CD4-positive, alpha-beta T cell treated with Interleukin-2 at 100 ng/mL for 4 hours (primary cell): Measurements from ENCODE around the gene FLAD1.

ENCODE experiments used
- DNase-seq: peaks from one replicate; pipeline ENCODE4 v3.0.0-alpha.2; 2020; ENCODE audit warnings: low spot score

Gene FLAD1

DNA sequence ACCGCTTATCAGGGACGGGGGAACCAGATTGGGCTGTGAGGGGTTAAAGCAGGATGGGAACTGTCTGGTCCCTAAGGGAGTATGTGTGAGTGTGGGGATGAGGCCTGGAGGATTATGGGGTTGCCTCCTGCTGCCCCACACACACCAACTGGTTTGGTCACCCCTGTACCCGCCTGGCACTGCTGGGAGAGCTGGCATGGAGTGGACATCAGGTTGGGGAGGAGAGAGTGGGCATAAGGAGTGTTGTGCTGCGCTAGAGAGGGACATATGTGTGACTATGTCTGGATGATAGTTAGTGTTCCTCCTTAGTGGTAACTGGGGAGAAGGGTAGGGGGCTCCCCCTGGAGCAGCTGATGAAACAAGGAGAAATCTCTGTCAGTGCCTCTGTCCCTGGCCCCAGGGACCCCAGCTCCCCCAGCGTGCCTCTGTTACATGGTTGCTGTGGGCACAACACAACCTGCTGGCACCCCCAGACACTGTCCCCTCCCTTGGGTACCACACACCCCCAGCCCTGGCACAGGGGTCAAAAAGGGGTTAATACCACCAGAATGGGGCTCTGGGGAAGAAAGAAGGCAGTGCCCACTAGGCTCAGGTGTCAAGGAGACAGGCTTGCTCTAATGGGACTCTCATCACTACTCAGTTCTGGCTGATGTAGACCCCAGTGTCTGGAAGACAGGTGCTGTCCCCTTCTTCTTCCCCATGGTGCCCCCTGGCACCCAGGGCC lies 21.4 kb downstream of the FLAD1 start:
- DNase-seq = no peak

DNA sequence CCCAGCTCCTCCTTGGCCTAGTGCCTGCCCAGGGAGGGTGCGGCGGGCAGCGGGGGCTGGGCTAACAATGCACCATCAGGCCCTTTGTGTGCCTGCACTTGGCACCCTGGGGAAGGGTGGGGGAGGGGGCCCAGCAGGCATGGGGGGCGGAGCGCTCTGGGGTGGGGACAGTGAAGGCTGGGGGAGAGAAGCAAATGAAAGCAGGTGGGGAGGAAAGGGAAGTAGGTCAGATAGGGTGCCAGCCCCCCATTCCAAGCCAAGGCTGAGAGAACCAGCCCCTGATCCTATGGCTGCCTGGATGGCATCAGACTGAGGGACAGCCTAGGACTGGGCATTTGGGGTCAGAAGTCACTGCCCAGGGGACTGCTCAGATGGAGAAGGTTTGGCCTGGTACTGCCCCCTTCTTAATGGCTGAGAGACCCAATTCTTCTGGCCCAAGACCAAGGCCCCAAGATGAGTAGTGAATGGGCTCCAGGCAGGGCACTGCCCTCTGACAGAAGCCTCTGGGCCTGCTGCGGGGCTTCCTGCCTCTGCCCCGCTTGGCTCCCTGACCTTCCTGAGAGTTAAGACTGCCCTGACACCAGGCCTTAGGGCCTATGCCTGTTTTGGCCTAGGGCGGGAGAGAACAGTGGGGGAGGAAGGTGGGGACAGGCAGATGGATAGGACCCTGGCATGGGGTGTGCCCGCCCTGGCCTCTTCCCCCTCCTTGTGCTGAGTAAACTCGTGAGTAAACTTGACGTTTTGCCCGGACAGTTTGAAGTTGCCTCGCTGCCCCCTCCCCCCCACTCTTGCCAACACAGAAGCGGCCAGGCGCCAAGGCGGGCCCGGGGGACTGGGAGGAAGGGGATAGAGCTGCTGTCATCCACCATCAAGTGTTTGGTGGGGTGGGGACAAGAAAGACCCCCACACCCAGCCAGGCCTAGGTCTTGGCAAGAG lies 22.2 kb downstream of the FLAD1 start:
- DNase-seq = no peak

DNA sequence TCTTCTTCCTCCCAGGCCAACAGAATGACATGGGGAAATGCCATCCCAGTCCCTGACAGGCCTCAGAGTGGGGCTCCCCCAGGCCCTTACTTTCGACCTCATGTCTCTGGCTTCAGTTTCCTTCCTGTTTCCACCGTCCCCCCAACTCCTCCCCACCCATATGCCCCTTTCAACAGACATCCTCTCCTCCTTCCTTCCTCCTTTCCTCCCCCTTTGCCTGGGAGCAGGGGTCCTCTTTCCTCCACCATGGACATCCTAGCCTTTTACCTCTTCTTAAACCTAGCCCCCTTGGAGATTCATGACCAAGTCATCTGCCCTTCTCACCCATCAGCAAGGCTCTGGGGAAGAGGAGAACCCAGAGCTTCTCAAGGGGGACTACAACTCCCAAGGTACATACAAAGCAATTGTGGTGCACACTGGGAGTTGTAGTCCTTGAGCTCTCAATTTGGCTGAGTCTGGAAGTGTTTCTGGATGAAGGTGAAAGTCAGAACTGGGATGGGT lies 23.5 kb downstream of the FLAD1 start:
- DNase-seq = peak; percentile 52

DNA sequence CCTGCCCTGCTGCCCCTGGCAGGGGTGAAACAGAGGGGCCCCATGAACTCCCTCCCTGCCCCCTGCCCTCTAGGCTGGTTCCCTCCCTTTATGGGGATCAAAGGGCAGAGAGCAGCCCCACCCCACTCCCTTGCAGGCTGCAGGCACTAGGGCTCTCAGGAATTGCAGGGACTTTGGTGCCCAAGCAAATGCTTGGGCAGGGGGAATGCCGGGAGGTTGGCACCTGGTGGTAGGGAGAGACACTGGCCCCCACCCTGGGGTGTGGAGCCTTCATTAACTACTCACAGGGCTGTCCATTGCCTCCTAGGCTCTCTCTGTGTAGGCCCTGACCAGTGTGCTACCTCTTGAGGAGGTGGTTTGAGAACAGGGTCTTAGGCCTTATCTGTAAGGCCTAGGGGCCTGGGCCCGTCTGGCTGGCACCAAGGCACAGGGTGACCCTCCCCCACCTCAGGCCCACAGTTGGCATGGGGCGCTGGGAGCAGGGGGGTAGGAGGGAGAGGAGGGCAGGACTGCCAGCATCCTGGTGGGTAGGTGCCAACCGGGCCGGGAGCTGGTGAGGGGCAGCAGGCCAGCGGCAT lies 24.2 kb downstream of the FLAD1 start:
- DNase-seq = no peak

DNA sequence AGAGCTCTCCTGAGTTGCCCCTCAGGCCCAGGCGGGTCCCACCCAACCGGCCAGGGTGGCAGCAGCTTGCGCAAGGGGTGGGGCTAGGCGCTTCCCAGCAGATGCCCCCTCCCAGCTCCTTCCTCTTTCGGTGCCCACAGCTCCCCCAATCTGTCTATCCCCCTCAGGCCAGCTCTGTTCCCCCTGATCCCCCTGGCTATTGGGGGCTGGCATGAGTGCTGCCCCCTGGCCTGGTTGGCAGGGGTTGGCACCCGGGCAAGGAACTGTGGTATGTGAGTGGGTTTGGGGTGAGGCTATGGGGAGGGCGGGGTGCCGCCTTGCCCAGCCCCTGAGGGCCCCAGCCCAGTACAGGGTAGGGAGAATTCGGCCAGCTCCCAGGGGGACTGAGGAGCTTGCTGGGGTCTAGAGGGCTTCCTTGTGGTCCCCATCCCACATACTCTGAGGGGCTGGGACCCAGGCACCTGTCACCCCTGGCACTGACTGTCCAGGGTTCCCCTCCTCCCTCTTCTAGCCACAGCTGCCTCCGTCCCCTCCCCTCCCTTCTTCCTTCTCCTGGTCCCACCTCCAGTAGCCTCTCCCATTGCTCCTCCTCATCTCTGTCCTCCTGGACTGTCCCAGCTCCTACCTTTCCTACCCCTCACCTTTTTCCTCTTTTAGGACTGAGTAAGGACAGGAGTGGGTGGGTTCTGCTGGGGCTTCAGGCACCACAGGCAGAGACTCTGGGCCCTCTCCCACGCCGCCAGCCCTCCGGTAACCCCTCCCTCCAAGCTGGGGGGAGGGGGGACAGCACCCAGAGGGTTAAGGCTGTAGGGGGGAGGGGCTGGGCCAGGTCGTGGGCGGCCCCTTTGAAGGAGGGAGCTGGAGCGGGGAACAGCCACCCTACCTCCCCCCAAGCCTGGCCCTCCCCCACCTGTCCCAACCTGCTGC lies 25.1 kb downstream of the FLAD1 start:
- no peak for DNase-seq

DNA sequence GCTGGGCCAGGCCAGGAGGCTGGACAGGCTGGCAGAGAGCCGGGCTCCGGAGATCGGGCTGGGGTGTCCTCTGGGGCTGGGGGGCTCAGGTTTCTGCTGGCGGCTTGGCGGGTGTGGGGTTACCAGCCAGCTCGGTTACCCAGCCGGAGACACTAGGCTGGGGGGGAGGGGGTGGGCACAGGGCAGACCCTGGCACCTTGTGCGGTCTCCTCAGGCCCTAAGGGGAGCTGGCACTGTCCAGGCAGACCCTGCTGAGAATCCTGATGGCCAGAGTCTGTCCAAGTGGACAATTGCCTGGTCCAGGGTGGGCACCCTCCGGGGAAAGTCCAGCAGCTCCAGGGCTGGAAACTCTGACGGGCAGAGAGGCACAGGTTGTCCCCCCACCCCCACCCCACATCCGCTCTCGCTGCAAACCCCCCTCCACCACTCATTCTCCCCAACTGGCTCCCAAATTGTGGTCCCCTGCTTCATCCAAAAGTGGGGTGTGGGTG lies 26.1 kb downstream of the FLAD1 start:
- no peak for DNase-seq

DNA sequence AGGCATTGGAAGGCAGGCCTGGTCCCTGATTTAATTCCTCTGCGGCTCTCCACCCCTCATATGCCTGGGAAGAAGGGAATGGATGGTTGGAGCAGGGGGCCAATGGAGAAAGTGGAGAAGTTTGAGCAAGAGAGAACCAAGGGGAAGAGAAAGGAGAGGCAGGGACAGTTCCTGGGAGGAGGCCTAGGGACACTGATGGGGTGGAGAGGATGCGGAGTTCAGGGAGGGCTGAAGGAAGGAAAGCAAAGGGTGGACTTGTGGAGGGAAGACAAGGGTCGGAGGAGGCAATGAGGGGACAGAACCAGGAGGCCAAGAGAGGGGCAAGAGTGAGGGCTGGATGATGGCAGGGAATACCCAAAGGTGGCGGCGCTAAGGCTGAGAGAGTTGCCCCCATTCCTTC lies 26.6 kb downstream of the FLAD1 start:
- no peak for DNase-seq

DNA sequence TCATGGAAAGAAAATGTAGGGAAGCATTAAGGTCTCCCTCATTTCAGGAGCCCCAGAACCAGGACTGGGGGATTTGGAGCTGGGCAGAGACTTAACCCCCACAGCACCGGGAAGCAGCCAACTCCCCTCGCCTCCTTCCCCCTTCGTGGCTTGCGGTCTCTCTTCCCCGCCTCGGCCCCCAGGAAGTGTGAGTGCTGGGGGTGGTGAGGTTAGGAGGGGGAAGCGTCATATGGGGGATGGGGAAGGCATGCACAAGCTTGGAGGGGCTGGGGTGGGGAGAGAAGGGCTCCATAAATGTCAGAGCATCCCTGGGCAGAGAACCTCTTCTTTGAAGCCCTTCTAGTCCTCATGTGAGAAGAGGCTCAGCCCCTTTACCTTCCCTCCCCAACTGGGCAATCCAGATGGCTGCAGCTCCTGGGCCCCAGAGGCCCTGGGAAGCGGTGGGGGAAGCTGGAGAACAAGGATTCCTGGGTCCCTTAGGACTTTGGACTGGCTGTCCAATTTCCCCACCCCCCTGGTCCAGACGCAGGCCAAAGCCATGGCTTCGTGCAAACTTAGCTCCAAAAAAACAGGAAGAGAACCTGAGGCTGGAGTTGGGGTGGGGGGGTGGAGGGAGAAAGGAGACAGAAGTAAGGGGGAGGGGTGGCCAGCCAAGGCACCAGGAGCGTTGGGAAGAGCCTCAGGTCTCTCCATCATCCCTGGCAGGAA lies 27.2 kb downstream of the FLAD1 start:
- DNase-seq = no peak

DNA sequence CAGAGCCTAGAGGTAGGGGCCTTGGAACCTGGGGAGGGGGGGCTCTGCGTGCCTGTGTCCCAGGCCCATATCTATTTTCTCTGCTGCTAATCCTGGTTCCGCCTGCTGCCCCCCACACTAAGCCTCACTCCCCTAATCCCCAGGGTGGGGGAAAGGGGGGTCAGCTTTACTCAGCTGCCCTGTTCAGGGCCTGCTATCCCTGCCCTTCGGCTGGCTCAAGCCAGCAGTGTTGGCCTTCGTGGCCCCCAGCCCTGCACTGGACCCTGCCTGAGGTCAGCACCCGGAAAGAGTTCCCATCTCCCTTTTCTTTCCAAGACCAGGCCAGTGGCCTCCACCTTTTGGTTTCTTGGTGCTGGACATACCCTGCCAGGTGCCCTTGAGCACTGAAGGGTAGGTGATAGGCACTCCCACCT lies 27.9 kb downstream of the FLAD1 start:
- DNase-seq = no peak

DNA sequence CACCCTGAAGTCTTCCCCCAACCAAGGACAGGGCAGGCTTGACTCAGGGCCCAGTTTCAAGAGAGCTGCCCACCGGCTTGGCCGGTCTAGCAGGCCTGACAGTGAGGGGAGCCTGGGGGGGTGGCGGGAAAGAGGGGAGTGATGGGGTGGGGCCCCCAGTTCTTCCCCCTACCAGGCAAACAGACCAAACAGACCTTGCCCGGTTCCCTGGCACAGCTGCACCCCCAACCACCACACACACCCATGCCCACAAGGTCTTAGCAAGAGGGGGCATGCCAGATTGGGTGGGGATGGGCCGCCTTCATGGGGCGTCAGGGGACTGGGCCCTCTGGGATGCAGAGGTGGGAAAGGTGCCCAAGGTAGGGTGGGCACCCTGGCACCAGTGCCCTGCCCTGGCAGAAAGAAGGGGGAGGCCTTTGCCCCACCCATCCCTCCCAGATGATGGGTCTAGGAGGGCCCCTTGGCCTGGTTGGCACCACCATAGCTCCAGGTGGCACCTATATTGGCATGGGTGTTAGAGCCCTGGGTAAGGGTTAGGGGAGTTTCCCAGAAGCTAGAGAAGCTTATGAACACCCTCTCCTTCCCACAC lies 28.4 kb downstream of the FLAD1 start:
- no peak for DNase-seq

DNA sequence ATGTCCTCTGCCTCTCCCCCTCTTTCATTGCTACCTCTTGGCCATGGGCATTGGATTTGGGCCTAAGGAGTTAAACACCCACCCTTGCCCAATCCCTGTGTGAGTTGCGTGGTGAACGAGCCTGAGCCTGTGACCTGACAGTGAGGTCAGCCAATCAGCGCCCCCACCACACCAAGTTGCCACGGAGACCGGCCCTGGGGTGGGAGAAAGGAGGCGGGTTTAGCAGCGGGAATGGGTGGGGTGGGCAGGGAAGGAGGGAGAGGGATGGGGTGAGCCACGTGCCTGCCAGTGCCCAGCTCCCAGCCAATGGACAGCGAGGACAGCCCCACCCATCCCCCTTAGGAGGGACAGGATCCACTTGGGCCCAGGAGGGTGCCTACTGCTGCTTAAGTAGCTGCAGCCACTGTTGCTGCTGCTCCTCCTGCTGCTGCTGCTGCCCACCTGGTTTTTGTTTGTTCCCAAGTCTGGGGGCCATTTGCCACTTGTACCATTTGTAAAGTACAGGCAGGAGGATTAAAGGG lies 28.9 kb downstream of the FLAD1 start:
- peak; percentile 37 for DNase-seq

DNA sequence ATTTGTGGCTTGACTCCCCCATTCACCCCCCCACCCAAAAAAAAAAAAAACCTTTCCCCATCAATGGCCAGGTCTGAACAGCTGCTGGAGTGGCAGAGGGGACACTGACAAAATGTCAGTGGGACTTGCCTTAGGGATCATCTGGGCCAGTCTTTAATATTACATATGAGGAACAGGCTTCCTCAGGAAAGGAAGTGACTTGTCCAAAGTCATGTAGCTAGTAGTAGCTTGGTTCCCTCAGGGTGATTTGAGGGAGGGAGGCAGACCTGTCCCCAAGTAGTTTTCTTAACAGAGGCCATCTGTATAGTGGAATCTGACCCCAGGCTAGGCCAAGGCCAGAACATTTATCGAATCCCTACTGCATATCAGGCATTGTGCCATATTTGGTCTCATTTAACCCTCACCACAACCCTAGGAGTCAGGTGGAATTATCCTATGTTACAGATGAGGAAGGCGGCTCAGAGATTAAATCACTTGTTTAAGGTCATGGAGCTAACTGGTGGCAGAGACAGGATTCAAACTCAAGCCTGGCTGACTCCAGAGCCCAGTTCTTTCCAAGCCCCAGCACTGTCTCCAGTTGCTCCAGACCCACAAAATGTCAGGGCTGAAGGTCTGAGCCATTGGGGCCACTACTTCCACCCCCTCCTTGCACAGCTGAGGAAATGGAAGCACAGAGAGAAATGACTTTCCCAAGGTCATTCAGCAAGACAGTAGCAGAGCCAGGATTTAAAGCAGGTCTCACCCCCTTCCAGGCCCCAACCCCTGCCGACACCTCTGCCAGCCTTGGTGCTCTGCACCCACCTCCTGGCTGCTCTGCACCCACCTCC lies 29.8 kb downstream of the FLAD1 start:
- DNase-seq = no peak

DNA sequence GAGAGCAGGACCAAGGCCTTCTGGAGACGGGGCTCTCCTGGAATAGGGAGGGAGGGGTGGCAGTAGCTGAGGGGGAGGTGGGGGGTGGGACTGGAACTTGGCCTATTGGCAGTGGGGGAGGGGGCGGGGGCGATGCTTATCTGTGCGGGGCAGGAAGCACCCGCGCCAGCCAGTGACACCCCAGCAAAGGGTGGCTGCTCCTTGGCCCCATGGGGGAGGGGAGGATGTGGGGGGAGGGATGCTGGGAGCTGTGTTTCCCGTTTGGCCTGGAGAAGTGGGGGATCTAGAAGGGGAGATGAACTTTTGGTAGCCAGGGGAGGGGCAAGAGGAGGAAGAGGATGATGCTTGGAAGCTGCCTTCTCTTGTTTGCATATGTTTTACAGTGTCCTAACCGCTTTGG lies 30.5 kb downstream of the FLAD1 start:
- peak; percentile 30 for DNase-seq

DNA sequence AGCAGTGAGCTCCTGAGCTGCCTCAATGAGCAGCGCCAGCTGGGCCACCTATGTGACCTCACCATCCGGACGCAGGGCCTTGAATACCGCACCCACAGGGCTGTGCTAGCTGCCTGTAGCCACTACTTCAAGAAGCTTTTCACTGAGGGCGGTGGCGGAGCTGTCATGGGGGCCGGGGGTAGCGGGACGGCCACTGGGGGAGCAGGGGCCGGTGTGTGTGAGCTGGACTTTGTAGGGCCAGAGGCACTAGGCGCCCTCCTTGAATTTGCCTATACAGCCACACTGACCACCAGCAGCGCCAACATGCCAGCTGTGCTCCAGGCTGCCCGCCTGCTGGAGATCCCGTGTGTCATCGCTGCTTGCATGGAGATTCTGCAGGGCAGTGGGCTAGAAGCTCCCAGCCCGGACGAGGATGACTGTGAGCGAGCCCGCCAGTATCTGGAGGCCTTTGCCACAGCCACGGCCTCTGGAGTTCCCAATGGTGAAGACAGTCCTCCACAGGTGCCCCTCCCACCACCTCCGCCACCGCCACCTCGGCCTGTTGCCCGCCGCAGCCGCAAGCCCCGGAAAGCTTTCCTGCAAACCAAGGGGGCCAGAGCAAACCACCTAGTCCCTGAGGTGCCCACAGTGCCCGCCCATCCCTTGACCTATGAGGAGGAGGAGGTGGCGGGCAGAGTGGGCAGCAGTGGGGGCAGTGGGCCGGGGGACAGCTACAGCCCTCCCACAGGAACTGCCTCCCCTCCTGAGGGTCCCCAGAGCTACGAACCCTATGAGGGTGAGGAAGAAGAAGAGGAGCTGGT lies 31.8 kb downstream of the FLAD1 start:
- no peak for DNase-seq

DNA sequence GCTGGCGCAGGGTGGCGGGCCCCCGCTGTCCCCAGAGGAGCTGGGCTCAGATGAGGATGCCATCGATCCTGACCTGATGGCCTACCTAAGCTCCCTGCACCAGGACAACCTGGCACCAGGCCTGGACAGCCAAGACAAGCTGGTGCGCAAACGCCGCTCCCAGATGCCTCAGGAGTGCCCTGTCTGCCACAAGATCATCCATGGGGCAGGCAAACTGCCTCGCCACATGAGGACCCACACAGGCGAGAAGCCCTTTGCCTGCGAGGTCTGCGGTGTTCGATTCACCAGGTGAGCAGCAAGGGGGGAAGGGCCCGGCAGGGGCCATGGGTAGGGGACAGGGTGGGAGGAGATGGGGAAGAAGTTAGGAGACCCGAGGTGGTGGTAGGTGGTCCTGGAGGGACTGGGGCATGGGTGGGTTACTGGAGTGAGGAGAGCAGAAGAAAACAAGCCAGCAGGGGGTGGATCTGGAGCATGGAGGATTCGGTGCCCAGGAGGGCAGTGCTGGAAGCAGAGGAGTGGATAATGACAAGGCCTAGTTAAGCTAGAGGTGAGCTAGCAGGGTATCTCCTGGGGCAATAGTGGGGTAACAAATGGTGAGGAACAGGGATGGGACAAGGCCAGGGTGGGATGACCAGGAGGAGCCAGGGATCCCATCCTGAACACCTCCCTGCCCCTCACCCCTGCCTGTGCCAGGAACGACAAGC lies 32.5 kb downstream of the FLAD1 start:
- no peak for DNase-seq

DNA sequence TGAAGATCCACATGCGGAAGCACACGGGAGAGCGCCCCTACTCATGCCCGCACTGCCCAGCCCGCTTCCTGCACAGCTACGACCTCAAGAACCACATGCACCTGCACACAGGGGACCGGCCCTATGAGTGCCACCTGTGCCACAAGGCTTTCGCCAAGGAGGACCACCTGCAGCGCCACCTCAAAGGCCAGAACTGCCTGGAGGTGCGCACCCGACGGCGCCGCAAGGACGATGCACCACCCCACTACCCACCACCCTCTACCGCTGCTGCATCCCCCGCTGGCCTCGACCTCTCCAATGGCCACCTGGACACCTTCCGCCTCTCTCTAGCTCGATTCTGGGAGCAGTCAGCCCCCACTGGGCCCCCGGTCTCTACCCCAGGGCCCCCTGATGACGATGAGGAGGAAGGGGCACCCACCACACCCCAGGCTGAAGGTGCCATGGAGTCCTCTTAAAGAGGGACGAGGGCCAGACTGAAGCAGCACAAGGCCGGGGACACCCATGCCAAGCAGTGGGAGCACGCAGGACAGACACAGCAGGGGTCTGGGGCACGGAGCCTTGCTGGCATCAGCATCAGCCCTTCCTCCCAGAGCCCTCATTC lies 33.2 kb downstream of the FLAD1 start:
- DNase-seq = no peak
